Right atrium auricular region (tissue), 2 donors: ENCODE measurements around the gene TBX19. TPM values are rescaled to one million over a fixed set of nuclear protein-coding genes. Genes with fewer than 3 reads are reported as not detected.

Source experiments
- DNase-seq: peaks from one replicate; pipeline ENCODE4 v3.0.0-alpha.2; 2019; ENCODE audit warnings: low spot score
- H3K27ac ChIP-seq, 2 donors: fragments of 200-600 bp; sonication (generic); 1 replicate in 1 of 2; 2 replicates in 1 of 2; pipeline ENCODE4 v1.5.1; 2016 to 2019
- H3K27me3 ChIP-seq, 2 donors: fragments of 200-600 bp; sonication (generic); one replicate each; pipeline versions ENCODE4 v1.5.1 to v1.6.0; 2017 to 2019
- H3K36me3 ChIP-seq: fragments of 200-600 bp; sonication (generic); one replicate; pipeline ENCODE4 v1.5.1; 2016
- H3K4me1 ChIP-seq, 2 donors: fragments of 200-600 bp; sonication (generic); one replicate each; pipeline versions ENCODE4 v1.5.1 to v1.6.0; 2017 to 2019
- H3K4me3 ChIP-seq, 2 donors: fragments of 200-600 bp; sonication (generic); 1 replicate in 1 of 2; 2 replicates in 1 of 2; pipeline ENCODE4 v1.5.1; 2017 to 2019; ENCODE audit warnings: mild to moderate bottlenecking in 1 of 2, moderate library complexity in 1 of 2
- H3K9me3 ChIP-seq, 2 donors: fragments of 200-600 bp; sonication (generic); one replicate each; pipeline ENCODE4 v1.5.1; 2019
- CTCF ChIP-seq, 2 donors: fragments of 200-600 bp; sonication (generic); IDR thresholded peaks; one replicate each; pipeline ENCODE4 v1.5.1; 2019; ENCODE audit warnings: antibody characterized with exemption in 2 of 2
- total RNA-seq, 2 donors: library from RNA; depleted of rRNA; stranded (reverse); fragments of >200 nt; gene quantifications; one replicate each; pipeline ENCODE4 v1.1.0, GENCODE V29; 2016

The TBX19 gene
- total RNA-seq, 2 donors from 2014 or later: 0.30 to 0.63 TPM

- no peaks in the 10 kb centered on the region for H3K36me3 ChIP-seq
- H3K4me1 ChIP-seq: no peaks in the 10 kb centered on the region
- no peaks in the 10 kb centered on the region for H3K9me3 ChIP-seq
- no peak overlapping the region for H3K27ac ChIP-seq
- TF ChIP-seq CTCF (IDR thresholded peaks at IDR 0.05): no peak
- H3K4me3 ChIP-seq: no peak overlapping the region
- H3K27me3 ChIP-seq: no peaks in the 10 kb centered on the region
- no peak for DNase-seq
Observed at GRCh38 chr1:168335500-168335899, 54.8 kb downstream of the TBX19 start.

GRCh38 chr1:168338589-168339503 is 58.2 kb downstream of the TBX19 start:
- DNase-seq: no peak
- no peak for TF ChIP-seq CTCF (IDR thresholded peaks at IDR 0.05)
- no peaks in the 10 kb centered on the region for H3K9me3 ChIP-seq
- H3K4me1 ChIP-seq: peaks cover 0 to 11% of the 10 kb centered on the region in 2 donors
- no peaks in the 10 kb centered on the region for H3K27me3 ChIP-seq
- no peaks in the 10 kb centered on the region for H3K36me3 ChIP-seq
- H3K4me3 ChIP-seq: no peak overlapping the region
- H3K27ac ChIP-seq: no peak overlapping the region

- H3K4me3 ChIP-seq: no peak overlapping the region
- no peaks in the 10 kb centered on the region for H3K27me3 ChIP-seq
- TF ChIP-seq CTCF (IDR thresholded peaks at IDR 0.05): no peak
- H3K27ac ChIP-seq: no peak overlapping the region
- no peaks in the 10 kb centered on the region for H3K9me3 ChIP-seq
- DNase-seq: no peak
- no peaks in the 10 kb centered on the region for H3K36me3 ChIP-seq
- H3K4me1 ChIP-seq: peaks cover 0 to 11% of the 10 kb centered on the region in 2 donors
Observed at GRCh38 chr1:168340781-168341482, 60.3 kb downstream of the TBX19 start.

- Histone ChIP-seq H3K27ac (no peak overlapping the region), H3K36me3 (no peaks in the 10 kb centered on the region), H3K27me3 (no peaks in the 10 kb centered on the region), H3K4me3 (no peak overlapping the region), H3K4me1 (peaks cover 0 to 11% of the 10 kb centered on the region in 2 donors), H3K9me3 (no peaks in the 10 kb centered on the region)
- DNase-seq: no peak
- no peak for TF ChIP-seq CTCF (IDR thresholded peaks at IDR 0.05)
Observed at GRCh38 chr1:168341483-168341975, 60.9 kb downstream of the TBX19 start.

- no peaks in the 10 kb centered on the region for H3K9me3 ChIP-seq
- H3K4me1 ChIP-seq: peaks cover 0 to 11% of the 10 kb centered on the region in 2 donors
- peak overlapping the region in 1 of 2 donors; percentile 30 for H3K4me3 ChIP-seq
- H3K36me3 ChIP-seq: no peaks in the 10 kb centered on the region
- peak; percentile 38 to 87 for TF ChIP-seq CTCF (IDR thresholded peaks at IDR 0.05)
- H3K27ac ChIP-seq: peak overlapping the region in 1 of 2 donors; percentile 32
- H3K27me3 ChIP-seq: no peaks in the 10 kb centered on the region
- DNase-seq: peak; percentile 96
Observed at GRCh38 chr1:168342572-168343280, 62.0 kb downstream of the TBX19 start.
